Gastroesophageal sphincter (tissue), 3 donors: ENCODE measurements around the gene SERPINA1.

Experiments used
- POLR2A ChIP-seq, 2 donors: fragments of 450-650 bp; IDR thresholded peaks; one replicate each; pipeline ENCODE4 v1.6.1; 2017; ENCODE audit warnings: antibody characterized with exemption in 2 of 2, mild to moderate bottlenecking in 2 of 2, moderate library complexity in 1 of 2
- POLR2AphosphoS5 ChIP-seq: sonication (generic); formaldehyde crosslinking; IDR thresholded peaks from one replicate; pipeline ENCODE4 v1.6.1; 2017; ENCODE audit warnings: antibody characterized with exemption
- TF ChIP-seq, protein P1 (sequence below), 4 experiments: fragments of 200-600 bp in 2 of 4; fragments of 450-650 bp in 2 of 4; sonication (generic) in 1 of 4; IDR thresholded peaks; one replicate each; pipeline ENCODE4 v1.5.1; 2017 to 2019; ENCODE audit warnings: antibody characterized with exemption in 4 of 4, mild to moderate bottlenecking in 2 of 4, moderate library complexity in 2 of 4

DNA sequence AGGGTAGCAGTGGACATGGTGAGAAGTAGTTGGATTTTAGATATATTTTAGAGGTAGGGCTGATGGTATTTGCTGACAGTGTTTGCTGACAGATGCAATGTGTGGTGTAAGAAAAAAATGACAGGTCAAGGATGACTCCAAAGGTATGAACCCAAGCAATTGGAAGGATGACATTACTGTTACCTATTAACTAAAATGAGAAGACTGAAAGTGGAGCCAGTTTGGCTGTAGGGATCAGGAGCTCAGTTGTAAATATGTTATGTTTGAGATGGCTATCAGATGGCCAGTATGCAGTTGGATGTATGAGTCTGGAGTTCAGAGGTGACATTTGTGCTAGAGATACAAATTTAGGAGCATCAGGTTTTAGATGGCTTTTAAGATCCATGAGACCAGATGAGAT lies 47.9 kb downstream of the SERPINA1 start:
- TF ChIP-seq POLR2A (IDR thresholded peaks at IDR 0.05) (no peak), POLR2AphosphoS5 (no peak)
- TF ChIP-seq, protein P1, sequence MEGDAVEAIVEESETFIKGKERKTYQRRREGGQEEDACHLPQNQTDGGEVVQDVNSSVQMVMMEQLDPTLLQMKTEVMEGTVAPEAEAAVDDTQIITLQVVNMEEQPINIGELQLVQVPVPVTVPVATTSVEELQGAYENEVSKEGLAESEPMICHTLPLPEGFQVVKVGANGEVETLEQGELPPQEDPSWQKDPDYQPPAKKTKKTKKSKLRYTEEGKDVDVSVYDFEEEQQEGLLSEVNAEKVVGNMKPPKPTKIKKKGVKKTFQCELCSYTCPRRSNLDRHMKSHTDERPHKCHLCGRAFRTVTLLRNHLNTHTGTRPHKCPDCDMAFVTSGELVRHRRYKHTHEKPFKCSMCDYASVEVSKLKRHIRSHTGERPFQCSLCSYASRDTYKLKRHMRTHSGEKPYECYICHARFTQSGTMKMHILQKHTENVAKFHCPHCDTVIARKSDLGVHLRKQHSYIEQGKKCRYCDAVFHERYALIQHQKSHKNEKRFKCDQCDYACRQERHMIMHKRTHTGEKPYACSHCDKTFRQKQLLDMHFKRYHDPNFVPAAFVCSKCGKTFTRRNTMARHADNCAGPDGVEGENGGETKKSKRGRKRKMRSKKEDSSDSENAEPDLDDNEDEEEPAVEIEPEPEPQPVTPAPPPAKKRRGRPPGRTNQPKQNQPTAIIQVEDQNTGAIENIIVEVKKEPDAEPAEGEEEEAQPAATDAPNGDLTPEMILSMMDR (IDR thresholded peaks at IDR 0.05): no peak
